ENCODE measurements around the gene ABCA7. TPM values are rescaled to one million over a fixed set of nuclear protein-coding genes. Genes with fewer than 3 reads are reported as not detected.

The ABCA7 gene
- total and polyA plus RNA-seq, 4 donors: 3.0 to 60.9 (median 4.8) TPM

GRCh38 chr19:1037621-1038064 lies 2.3 kb upstream of the ABCA7 start:
- DNase-seq (ENCODE audit: low spot score): no peak
- peaks cover 0 to 3% (median 1%) of the 10 kb centered on the region in 4 donors for H3K36me3 ChIP-seq (ENCODE audit: control insufficient read depth in 4 of 4, insufficient read depth in 3 of 4, low read depth in 1 of 4, low read length in 3 of 4)
- no peaks in the 10 kb centered on the region for H3K27me3 ChIP-seq (ENCODE audit: control insufficient read depth in 4 of 4, insufficient read depth in 4 of 4, low read length in 3 of 4)
- peaks cover 5 to 24% (median 16%) of the 10 kb centered on the region in 4 donors for H3K4me1 ChIP-seq (ENCODE audit: control insufficient read depth in 4 of 4, insufficient read depth in 4 of 4, low read length in 3 of 4)
- H3K27ac ChIP-seq (ENCODE audit: low read depth in 1 of 2, low read length in 2 of 2): peak overlapping the region; percentile 19 to 69
- H3K4me3 ChIP-seq (ENCODE audit: low read depth in 1 of 3, low read length in 3 of 3): no peak overlapping the region
- 83% methylated on average over 22 of the region's 22 CpGs for WGBS
- no peak for TF ChIP-seq HNF4G (IDR thresholded peaks at IDR 0.05)
- TF ChIP-seq FOXA2 (IDR thresholded peaks at IDR 0.05): no peak
- TF ChIP-seq, protein P1, sequence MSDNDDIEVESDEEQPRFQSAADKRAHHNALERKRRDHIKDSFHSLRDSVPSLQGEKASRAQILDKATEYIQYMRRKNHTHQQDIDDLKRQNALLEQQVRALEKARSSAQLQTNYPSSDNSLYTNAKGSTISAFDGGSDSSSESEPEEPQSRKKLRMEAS (IDR thresholded peaks at IDR 0.05): no peak
- no peaks in the 10 kb centered on the region for H3K9me3 ChIP-seq (ENCODE audit: control insufficient read depth in 4 of 4, low read length in 3 of 4)
- H3K9ac ChIP-seq (ENCODE audit: low read depth in 1 of 2, low read length in 2 of 2): no peak overlapping the region

- H3K4me3 ChIP-seq (ENCODE audit: low read depth in 1 of 3, low read length in 3 of 3): no peak overlapping the region
- peaks cover 0 to 2% (median 0%) of the 10 kb centered on the region in 4 donors for H3K36me3 ChIP-seq (ENCODE audit: control insufficient read depth in 4 of 4, insufficient read depth in 3 of 4, low read depth in 1 of 4, low read length in 3 of 4)
- no peak for DNase-seq (ENCODE audit: low spot score)
- H3K27ac ChIP-seq (ENCODE audit: low read depth in 1 of 2, low read length in 2 of 2): no peak overlapping the region
- no peaks in the 10 kb centered on the region for H3K9me3 ChIP-seq (ENCODE audit: control insufficient read depth in 4 of 4, low read length in 3 of 4)
- no peaks in the 10 kb centered on the region for H3K27me3 ChIP-seq (ENCODE audit: control insufficient read depth in 4 of 4, insufficient read depth in 4 of 4, low read length in 3 of 4)
- 78% methylated on average over 22 of the region's 22 CpGs for WGBS
- peaks cover 5 to 24% (median 16%) of the 10 kb centered on the region in 4 donors for H3K4me1 ChIP-seq (ENCODE audit: control insufficient read depth in 4 of 4, insufficient read depth in 4 of 4, low read length in 3 of 4)
- no peak overlapping the region for H3K9ac ChIP-seq (ENCODE audit: low read depth in 1 of 2, low read length in 2 of 2)
- TF ChIP-seq SP1 (IDR thresholded peaks at IDR 0.05): no peak
- TF ChIP-seq TAF1 (conservative IDR thresholded peaks at IDR 0.05): no peak
- no peak for TF ChIP-seq JUND (IDR thresholded peaks at IDR 0.05)
- TF ChIP-seq REST (IDR thresholded peaks at IDR 0.05): no peak
- TF ChIP-seq HNF4G (IDR thresholded peaks at IDR 0.05): no peak
- TF ChIP-seq, protein P2, sequence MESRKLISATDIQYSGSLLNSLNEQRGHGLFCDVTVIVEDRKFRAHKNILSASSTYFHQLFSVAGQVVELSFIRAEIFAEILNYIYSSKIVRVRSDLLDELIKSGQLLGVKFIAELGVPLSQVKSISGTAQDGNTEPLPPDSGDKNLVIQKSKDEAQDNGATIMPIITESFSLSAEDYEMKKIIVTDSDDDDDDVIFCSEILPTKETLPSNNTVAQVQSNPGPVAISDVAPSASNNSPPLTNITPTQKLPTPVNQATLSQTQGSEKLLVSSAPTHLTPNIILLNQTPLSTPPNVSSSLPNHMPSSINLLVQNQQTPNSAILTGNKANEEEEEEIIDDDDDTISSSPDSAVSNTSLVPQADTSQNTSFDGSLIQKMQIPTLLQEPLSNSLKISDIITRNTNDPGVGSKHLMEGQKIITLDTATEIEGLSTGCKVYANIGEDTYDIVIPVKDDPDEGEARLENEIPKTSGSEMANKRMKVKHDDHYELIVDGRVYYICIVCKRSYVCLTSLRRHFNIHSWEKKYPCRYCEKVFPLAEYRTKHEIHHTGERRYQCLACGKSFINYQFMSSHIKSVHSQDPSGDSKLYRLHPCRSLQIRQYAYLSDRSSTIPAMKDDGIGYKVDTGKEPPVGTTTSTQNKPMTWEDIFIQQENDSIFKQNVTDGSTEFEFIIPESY (IDR thresholded peaks at IDR 0.05): no peak
- TF ChIP-seq NR2F2 (IDR thresholded peaks at IDR 0.05): no peak
- TF ChIP-seq GABPA (IDR thresholded peaks at IDR 0.05 in 1 of 2, conservative IDR thresholded peaks at IDR 0.05 in 1 of 2): no peak
- TF ChIP-seq RAD21 (IDR thresholded peaks at IDR 0.05): no peak
- no peak for TF ChIP-seq YY1 (IDR thresholded peaks at IDR 0.05)
- no peak for TF ChIP-seq ATF3 (IDR thresholded peaks at IDR 0.05)
- TF ChIP-seq RXRA (IDR thresholded peaks at IDR 0.05): no peak
- TF ChIP-seq FOXA1 (IDR thresholded peaks at IDR 0.05): no peak
These were observed 795 bp upstream of the ABCA7 start for GRCh38 chr19:1038978-1039645.
